GM12873 (cell line): Measurements from ENCODE around the gene ARG2.

Experiments
- CTCF ChIP-seq: IDR thresholded peaks from 2 replicates; pipeline ENCODE4 v1.5.1; 2012; ENCODE audit warnings: low read depth, mild to moderate bottlenecking, moderate library complexity, low read length, control low read depth; ENCODE audit not compliant: insufficient read depth; ENCODE audit errors: missing control alignments

Gene ARG2

DNA sequence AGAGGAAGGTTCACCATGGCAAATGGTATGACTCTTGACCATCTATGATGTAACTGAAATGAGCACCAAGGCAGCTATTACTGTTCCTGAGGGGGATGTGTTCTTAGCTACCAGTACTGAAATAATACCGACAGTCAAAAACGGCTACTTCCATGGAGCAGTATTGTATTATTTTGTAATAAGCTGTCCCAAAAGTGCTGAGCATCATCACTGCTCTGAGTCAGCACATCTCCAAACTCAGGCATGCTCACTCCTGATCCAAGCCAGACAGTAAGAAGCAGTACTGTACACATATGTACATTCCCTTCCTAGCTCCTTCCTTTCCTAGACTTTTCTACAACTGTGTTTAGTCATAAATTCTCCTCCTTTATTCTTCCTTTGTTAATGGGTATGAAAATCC lies 46.1 kb downstream of the ARG2 start:
- TF ChIP-seq CTCF, result no peak

- TF ChIP-seq CTCF, result peak; percentile 63
Observed at GRCh38 chr14:67666750-67667449, 47.2 kb downstream of the ARG2 start.

DNA sequence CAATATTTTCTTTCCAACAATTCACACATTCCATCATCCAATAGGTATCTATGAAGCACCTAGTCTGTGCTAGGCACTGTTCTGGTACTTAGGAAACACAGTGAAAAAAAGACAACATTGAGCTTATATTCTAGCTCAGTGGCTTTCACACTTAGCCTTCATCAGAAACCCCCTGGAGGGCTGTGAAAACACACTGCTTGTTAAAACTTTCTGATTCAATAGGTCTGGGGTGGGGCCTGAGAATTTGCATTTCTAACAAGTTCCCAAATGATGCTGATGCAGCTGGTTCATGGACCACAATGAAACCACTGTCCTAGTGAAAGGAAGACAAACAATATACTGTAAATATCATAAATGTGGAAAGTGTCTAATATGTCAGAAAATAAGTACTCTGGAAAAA lies 48.8 kb downstream of the ARG2 start:
- no peak for TF ChIP-seq CTCF

DNA sequence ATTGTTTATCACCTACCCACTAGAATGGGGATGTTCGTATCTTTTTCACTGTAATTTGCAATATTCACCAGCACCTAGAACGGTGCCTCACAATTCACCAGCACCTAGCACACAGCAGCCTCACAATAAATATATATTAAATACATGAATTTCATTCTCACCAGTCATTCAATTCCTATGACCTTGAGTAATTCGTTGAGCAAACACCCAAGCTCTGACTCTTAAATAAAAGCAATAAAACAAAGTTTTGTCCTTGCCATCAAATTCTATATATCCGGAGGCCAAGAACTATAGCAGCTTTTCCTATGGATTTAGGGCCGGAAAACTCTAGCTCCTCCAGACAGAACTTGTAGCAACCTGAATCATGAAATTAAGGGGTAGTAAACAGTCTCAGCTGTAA lies 53.7 kb downstream of the ARG2 start:
- TF ChIP-seq CTCF, result no peak

DNA sequence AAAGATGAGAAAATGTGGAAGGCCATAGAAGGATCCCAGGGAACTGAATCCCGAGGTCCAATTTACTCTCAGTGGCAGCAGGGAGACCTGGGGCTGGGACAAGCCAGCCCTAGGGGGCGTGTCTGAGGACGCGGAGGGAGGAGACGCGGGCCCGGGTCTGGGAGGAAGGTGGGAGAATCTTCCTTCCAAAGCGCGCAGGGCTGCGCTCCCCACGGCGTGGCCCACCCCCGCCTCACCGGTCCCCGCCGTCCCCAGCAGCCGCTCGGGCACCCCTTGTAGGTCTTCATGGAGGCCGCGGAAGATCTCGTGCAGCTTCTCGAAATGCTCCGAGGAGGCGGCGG lies 54.4 kb downstream of the ARG2 start:
- peak; percentile 20 for TF ChIP-seq CTCF

GRCh38 chr14:67674480-67675218 lies 54.9 kb downstream of the ARG2 start, which contains the start of gene VTI1B:
Gene VTI1B, minus strand, starts transcription at chr14:67674632. Its CDS starts 143 bp downstream, at chr14:67674489.
- TF ChIP-seq CTCF, result no peak

DNA sequence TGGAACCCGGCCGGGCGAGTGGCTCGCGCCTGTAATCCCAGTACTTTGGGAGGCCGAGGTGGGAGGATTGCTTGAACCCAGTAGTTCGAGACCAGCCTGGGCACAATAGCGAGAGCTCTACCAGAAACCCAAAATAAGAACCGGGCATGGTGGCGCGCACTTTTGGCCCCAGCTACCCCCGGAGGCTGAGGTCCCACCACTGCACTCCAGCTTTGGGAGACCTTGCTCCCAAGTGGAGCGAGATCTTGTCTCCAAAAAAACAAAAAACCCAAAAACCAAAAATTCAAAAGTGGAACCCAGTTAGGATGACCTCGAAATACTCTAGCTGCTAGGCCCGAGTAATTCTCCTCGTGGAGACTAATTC lies 55.5 kb downstream of the ARG2 start:
- no peak for TF ChIP-seq CTCF
